DND-41 (cell line): Measurements from ENCODE around the gene RBM20.

Source experiments
- CTCF ChIP-seq: IDR thresholded peaks from 2 replicates; pipeline ENCODE4 v1.5.1; 2012; ENCODE audit warnings: borderline replicate concordance, low read length, moderate library complexity, mild to moderate bottlenecking; ENCODE audit not compliant: poor library complexity, severe bottlenecking; ENCODE audit errors: extremely low read depth
- EZH2 ChIP-seq: IDR thresholded peaks from 3 replicates; pipeline ENCODE4 v1.6.1; 2012; ENCODE audit warnings: borderline replicate concordance, low read depth, mild to moderate bottlenecking, moderate library complexity, low read length, inconsistent platforms; ENCODE audit not compliant: severe bottlenecking

GRCh38 chr10:110774069-110775019 is 130.2 kb downstream of the RBM20 start:
- TF ChIP-seq CTCF (no peak), EZH2 (no peak)
